GM12801 (cell line): ENCODE results near the gene UBE2N.

ENCODE experiments used
- TF ChIP-seq, protein P1 (sequence below): IDR thresholded peaks from one replicate; pipeline ENCODE4 v1.5.1; 2011; ENCODE audit warnings: control low read depth; ENCODE audit not compliant: insufficient read length; ENCODE audit errors: extremely low read depth

UBE2N gene

DNA sequence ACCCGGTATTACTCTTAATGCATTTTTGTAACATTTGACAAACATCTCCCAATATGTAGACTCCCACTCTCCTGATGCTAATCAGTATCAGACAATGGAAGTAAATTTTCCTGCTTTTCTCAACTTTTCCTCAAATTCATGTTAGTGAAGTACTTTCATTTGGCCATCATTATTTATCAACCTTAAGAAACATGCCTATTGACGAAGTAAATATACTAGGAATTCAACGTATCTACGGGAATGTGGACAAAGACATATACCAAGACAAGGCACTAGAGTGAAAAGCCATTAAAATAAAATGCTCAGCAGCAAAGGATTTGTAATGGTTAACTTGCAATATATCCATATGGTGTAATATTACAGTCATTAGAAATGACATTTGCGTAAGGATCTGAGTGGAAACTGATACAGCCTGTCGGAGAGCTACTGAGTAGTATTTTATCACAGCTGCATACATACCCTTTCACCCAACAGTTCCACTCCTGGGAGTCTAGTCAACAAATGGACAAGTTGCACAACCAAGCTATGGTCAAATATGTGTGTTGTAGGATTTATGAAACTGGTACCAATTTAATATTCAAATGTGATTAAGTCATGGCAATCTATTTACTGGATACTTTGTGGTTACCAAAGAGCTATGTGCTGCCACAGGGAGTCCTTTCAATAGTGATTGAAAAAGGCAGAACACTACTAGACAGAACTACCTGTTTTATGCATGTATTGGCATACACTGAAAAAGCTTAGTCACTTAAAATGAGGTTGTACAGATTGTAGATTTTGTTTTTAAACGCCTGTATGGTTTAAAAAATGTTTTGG, 37.6 kb downstream of the UBE2N start:
- TF ChIP-seq, protein P1, sequence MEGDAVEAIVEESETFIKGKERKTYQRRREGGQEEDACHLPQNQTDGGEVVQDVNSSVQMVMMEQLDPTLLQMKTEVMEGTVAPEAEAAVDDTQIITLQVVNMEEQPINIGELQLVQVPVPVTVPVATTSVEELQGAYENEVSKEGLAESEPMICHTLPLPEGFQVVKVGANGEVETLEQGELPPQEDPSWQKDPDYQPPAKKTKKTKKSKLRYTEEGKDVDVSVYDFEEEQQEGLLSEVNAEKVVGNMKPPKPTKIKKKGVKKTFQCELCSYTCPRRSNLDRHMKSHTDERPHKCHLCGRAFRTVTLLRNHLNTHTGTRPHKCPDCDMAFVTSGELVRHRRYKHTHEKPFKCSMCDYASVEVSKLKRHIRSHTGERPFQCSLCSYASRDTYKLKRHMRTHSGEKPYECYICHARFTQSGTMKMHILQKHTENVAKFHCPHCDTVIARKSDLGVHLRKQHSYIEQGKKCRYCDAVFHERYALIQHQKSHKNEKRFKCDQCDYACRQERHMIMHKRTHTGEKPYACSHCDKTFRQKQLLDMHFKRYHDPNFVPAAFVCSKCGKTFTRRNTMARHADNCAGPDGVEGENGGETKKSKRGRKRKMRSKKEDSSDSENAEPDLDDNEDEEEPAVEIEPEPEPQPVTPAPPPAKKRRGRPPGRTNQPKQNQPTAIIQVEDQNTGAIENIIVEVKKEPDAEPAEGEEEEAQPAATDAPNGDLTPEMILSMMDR = no peak

DNA sequence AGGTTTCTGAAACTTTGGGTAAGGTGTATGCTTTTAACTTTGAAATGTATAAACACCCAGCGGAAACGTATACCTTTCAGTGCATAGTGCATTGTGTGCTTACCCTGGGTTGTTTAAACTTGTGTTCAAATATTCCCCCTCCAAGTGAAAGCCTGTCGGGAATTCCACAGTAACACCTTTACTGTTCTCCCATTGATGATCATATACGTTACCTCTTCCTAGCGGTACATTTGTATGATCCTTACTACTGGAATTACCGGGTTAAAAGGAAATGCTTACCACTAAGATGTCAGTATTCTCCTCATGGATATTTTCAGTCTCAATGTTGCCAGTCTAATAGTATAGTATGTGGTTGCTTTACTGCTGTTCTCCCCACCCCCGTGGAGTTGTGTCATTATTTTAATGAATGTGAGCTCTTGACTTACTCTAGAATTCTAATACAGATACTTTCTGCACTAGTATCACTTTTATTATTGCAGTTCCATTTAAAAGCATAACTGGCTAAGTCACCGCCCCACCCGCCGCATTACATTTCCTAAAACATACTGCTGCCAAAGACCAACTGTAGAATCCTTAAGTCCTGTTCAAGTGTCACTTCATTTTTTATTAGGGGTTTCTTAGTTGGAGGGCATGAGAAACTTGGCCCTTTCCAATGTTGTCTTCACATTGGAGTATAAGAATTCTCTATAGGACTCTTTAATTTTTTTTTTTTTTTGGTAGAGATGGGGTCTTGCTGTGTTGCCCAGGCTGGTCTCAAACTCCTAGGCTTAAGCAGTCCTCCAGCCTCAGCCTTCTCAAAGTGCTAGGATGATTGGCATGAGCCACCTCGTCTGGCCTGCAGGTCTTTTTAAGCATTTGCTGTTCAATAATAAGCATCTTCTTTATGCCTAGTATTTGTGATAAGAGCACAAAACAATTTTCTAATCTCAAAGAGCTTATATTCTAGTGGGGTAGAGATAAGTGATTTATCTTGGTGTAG, 39.1 kb downstream of the UBE2N start:
- TF ChIP-seq, protein P1 = no peak

DNA sequence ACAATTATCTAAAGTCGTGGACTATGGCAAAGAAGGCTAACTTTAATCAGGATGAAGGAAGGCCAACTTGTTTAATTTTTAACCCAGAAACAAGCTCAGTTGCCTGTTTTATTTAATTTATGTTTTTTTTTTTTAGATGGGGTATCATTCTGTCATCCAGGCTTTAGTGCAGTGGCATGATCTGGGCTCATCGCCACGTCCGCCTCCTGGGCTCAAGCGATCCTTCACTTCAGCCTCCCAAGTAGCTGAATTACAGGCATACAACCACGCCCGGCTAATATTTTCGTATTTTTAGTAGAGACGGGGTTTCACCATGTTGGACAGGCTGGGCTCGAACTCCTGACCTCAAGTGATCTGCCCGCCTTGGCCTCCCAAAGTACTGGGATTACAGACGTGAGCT, 44.3 kb downstream of the UBE2N start:
- TF ChIP-seq, protein P1 = no peak

DNA sequence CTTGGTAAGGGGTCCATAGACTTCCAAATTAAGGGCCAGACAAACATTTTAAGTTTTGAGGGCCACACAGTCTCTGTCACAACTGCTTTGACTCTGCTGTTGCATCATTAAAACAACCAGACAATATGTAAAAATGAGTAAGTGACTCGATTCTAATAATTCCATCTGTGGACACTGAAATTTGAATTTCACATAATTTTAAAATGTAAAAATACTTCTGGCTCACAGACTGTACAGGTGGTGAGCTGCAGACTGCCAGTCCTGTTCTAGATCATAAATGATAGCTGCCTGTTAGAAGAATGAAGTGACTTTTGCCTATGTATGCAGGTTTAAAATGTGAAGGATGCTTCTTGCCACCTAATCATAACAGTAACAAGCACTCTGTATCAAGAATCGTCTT, 48.3 kb downstream of the UBE2N start:
- TF ChIP-seq, protein P1 = no peak

DNA sequence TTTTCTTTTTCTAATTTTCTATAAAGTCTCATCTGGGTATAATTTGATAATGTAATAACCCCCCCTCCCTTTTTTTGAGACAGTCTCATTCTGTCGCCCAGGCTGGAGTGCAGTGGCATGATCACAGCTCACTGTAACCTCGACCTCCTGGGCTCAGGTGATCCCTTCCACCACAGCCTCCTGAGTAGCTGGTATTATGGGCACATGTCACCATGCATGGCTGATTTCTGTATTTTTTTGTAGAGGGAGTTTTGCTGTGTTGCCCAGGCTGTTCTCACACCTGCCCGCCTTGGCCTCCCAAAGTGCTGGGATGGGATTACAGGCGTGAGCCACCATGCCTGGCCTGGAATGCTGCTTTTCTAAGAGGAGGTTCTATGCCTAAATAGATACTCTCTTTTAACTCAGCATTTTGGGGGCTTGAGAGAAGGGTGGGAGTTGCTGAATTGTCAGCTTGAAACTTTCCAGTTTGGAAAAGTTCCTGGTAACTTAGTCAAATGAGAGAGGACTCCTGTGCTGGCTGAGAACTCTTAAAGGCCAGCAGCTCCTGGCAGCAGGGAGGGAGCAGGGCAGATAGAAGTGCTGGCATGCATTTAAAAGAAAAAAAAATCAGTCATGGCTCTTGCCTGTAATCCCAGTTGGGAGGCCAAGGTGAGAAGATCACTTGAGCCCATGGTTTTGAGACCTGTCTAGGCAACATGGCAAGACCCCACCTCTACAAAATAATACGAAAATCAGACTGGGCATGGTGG, 51.0 kb downstream of the UBE2N start:
- TF ChIP-seq, protein P1 = no peak

DNA sequence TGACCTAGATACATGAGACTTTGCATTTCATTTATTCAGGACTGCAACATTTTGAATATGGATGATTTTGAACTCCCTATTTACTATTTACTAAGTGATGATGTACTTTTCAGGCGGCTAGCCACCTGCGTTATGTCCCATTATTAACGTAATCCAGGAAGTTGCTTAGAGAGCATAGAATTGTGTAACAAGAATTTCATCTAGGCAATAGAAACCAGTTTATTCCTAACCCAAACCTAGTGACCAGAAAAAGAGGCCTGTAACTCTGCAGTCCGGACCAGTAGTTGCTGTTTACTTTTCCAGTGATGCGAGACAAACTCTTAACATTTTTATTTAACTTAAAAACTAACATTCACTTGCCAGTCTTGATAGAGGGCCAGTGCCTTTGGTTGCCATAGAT, 51.7 kb downstream of the UBE2N start:
- TF ChIP-seq, protein P1 = no peak

DNA sequence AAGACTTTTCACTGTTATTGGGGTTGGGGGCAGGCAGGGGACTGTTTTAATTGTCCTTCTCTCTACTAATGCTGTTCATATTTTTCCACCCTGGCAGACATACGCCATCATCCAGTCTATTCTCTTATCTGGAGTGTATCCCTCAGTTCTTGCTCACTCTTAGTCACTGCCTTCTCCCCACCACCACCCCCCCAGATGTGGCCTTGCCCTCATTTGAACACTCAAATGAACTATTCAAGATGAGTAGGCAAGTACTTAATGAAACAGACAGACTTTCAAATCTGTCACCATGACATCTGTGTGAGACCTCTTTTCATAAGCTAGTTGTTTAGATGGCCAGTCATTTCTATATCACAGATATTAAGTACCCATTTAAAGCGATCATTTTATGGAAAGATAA, 54.0 kb downstream of the UBE2N start:
- TF ChIP-seq, protein P1 = no peak
